ENCODE measurements around the gene MBD3. TPM values are rescaled to one million over a fixed set of nuclear protein-coding genes. Genes with fewer than 3 reads are reported as not detected.

The MBD3 gene
- polyA plus RNA-seq, 1 donor (not counting 4 experiments of a cell fraction or from before 2014, with no cell fraction given), result 16.6 TPM

DNA sequence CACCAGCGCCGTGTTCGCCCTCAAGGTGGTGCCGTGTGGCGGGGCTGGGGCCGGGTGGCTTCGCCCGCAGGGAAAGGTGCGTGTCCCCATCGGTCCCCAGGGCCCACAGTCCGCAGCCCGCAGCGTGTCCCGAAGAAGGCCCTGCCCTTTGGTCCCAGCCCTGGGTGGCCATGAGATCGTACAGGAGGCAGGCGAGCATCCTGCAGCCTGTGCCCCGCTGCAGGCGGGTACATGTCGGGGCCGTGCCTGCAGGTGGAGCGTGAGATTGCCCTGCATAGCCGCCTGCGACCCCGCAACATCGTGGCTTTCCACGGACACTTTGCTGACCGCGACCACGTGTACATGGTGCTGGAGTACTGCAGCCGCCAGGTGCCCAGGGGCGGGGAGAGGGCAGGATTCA lies 67.3 kb downstream of the MBD3 start:
- no peaks in the 10 kb centered on the region for H3K79me2 ChIP-seq (ENCODE audit: control insufficient read depth, insufficient read depth, low read length)
- H3K36me3 ChIP-seq (ENCODE audit: control insufficient read depth in 2 of 2, extremely low read depth in 1 of 2, insufficient read depth in 2 of 2, low read length in 2 of 2), result no peaks in the 10 kb centered on the region
- H3K4me2 ChIP-seq (ENCODE audit: control insufficient read depth, extremely low read depth, insufficient read depth, low read depth, low read length), result no peak overlapping the region
- dilution Hi-C loops (cut with MboI; ENCODE audit: extremely low pct_ligation_motif_present, low sequenced_read_pairs), result no loop called here
- TF ChIP-seq, protein P1, sequence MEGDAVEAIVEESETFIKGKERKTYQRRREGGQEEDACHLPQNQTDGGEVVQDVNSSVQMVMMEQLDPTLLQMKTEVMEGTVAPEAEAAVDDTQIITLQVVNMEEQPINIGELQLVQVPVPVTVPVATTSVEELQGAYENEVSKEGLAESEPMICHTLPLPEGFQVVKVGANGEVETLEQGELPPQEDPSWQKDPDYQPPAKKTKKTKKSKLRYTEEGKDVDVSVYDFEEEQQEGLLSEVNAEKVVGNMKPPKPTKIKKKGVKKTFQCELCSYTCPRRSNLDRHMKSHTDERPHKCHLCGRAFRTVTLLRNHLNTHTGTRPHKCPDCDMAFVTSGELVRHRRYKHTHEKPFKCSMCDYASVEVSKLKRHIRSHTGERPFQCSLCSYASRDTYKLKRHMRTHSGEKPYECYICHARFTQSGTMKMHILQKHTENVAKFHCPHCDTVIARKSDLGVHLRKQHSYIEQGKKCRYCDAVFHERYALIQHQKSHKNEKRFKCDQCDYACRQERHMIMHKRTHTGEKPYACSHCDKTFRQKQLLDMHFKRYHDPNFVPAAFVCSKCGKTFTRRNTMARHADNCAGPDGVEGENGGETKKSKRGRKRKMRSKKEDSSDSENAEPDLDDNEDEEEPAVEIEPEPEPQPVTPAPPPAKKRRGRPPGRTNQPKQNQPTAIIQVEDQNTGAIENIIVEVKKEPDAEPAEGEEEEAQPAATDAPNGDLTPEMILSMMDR (optimal IDR thresholded peaks at IDR 0.05 in 1 of 3, IDR thresholded peaks at IDR 0.05 in 1 of 3, conservative IDR thresholded peaks at IDR 0.05 in 1 of 3; ENCODE audit: extremely low read depth in 1 of 3, insufficient read depth in 2 of 3, low read length in 3 of 3), result no peak
- no peak for TF ChIP-seq EZH2 (IDR thresholded peaks at IDR 0.05; ENCODE audit: low read length)
- no peaks in the 10 kb centered on the region for H3K9me1 ChIP-seq (ENCODE audit: control insufficient read depth, extremely low read depth, insufficient read depth, low read length)
- no peaks in the 10 kb centered on the region for H3K4me1 ChIP-seq (ENCODE audit: control insufficient read depth, extremely low read depth, insufficient read depth, low read length)
- H3K9me3 ChIP-seq (ENCODE audit: control insufficient read depth, low read depth, low read length), result no peaks in the 10 kb centered on the region
- peaks cover 37% of the 10 kb centered on the region for H3K27me3 ChIP-seq (ENCODE audit: control insufficient read depth, extremely low read depth, insufficient read depth, low read length)
- FAIRE-seq, result no peak
- no peak overlapping the region for H2AFZ ChIP-seq (ENCODE audit: control insufficient read depth, low read length)
- no peak for DNase-seq (ENCODE audit: low read depth, low spot score)
- no peak overlapping the region for H3K9ac ChIP-seq (ENCODE audit: control insufficient read depth, extremely low read depth, insufficient read depth, low read length)
- H4K20me1 ChIP-seq (ENCODE audit: control insufficient read depth, extremely low read depth, insufficient read depth, low read length), result peaks cover 2% of the 10 kb centered on the region
- no peak overlapping the region for H3K27ac ChIP-seq (ENCODE audit: control insufficient read depth, insufficient read depth, low read length)
- no peak overlapping the region for H3K4me3 ChIP-seq (ENCODE audit: control insufficient read depth in 2 of 3, extremely low read depth in 1 of 3, insufficient read depth in 2 of 3, low read depth in 1 of 3, low read length in 3 of 3)

DNA sequence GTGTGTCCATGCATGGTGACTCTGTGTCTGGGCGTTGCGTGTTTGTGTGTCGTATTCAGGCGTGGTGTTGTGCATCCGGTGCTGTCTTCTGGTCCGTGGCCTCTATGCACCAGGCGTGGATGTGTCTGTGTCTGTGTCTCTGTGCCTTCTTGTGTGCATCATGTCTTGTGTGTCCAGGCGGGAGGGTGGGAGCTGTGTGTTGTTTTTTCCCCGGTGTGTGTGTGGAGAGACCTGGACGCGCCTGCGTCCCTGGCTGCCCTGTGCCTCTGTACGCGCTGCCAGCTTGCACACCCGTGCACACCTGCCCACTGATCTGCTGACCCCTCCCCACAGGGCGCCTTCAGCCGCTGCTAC lies 67.7 kb downstream of the MBD3 start:
- Histone ChIP-seq H3K9me1 (ENCODE audit: control insufficient read depth, extremely low read depth, insufficient read depth, low read length) (no peaks in the 10 kb centered on the region), H3K9me3 (ENCODE audit: control insufficient read depth, low read depth, low read length) (no peaks in the 10 kb centered on the region), H3K4me3 (ENCODE audit: control insufficient read depth in 2 of 3, extremely low read depth in 1 of 3, insufficient read depth in 2 of 3, low read depth in 1 of 3, low read length in 3 of 3) (no peak overlapping the region), H3K36me3 (ENCODE audit: control insufficient read depth in 2 of 2, extremely low read depth in 1 of 2, insufficient read depth in 2 of 2, low read length in 2 of 2) (no peaks in the 10 kb centered on the region), H4K20me1 (ENCODE audit: control insufficient read depth, extremely low read depth, insufficient read depth, low read length) (peaks cover 2% of the 10 kb centered on the region), H3K79me2 (ENCODE audit: control insufficient read depth, insufficient read depth, low read length) (no peaks in the 10 kb centered on the region), H3K9ac (ENCODE audit: control insufficient read depth, extremely low read depth, insufficient read depth, low read length) (no peak overlapping the region), H3K27ac (ENCODE audit: control insufficient read depth, insufficient read depth, low read length) (no peak overlapping the region), H3K4me2 (ENCODE audit: control insufficient read depth, extremely low read depth, insufficient read depth, low read depth, low read length) (no peak overlapping the region), H2AFZ (ENCODE audit: control insufficient read depth, low read length) (no peak overlapping the region), H3K4me1 (ENCODE audit: control insufficient read depth, extremely low read depth, insufficient read depth, low read length) (no peaks in the 10 kb centered on the region), H3K27me3 (ENCODE audit: control insufficient read depth, extremely low read depth, insufficient read depth, low read length) (peaks cover 37% of the 10 kb centered on the region)
- TF ChIP-seq, protein P1 (optimal IDR thresholded peaks at IDR 0.05 in 1 of 3, IDR thresholded peaks at IDR 0.05 in 1 of 3, conservative IDR thresholded peaks at IDR 0.05 in 1 of 3; ENCODE audit: extremely low read depth in 1 of 3, insufficient read depth in 2 of 3, low read length in 3 of 3), result no peak
- no peak for TF ChIP-seq EZH2 (IDR thresholded peaks at IDR 0.05; ENCODE audit: low read length)
- dilution Hi-C loops (cut with MboI; ENCODE audit: extremely low pct_ligation_motif_present, low sequenced_read_pairs), result no loop called here
- DNase-seq (ENCODE audit: low read depth, low spot score) (no peak), FAIRE-seq (no peak)
